ENCODE measurements around the gene ANTKMT. TPM values are rescaled to one million over a fixed set of nuclear protein-coding genes. Genes with fewer than 3 reads are reported as not detected.

Gene ANTKMT
- total RNA-seq, 1 donor from 2014 or later, result 22.6 TPM

- peaks cover 5% of the 10 kb centered on the region for H3K4me1 ChIP-seq (ENCODE audit: insufficient read depth, low read length)
- H3K9ac ChIP-seq (ENCODE audit: low read length), result no peak overlapping the region
- H3K36me3 Mint-ChIP-seq (ENCODE audit: low read depth, unreplicated experiment), result no peaks in the 10 kb centered on the region
- peaks cover 12% of the 10 kb centered on the region for H3K27me3 ChIP-seq (ENCODE audit: insufficient read depth, low read length)
- H3K4me3 ChIP-seq (ENCODE audit: insufficient read depth, low read depth, low read length), result no peak overlapping the region
- DNase-seq (ENCODE audit: low read depth) (no peak), FAIRE-seq (no peak)
- H2AFZ ChIP-seq (ENCODE audit: low read depth, low read length), result no peak overlapping the region
- no peaks in the 10 kb centered on the region for H3K9me3 Mint-ChIP-seq (ENCODE audit: unreplicated experiment)
- peaks cover 2% of the 10 kb centered on the region for H3K4me1 Mint-ChIP-seq (ENCODE audit: low read depth, unreplicated experiment)
- H3K9me3 ChIP-seq (ENCODE audit: insufficient read depth, low read depth, low read length), result no peaks in the 10 kb centered on the region
- H3K79me2 ChIP-seq (ENCODE audit: insufficient read depth, low read length), result peaks cover 14% of the 10 kb centered on the region
- TF ChIP-seq CTCF (IDR thresholded peaks at IDR 0.05; ENCODE audit: insufficient read depth, low read depth, low read length), result no peak
- TF ChIP-seq EZH2 (IDR thresholded peaks at IDR 0.05; ENCODE audit: insufficient read depth, low read length), result peak; percentile 72
- H3K27me3 Mint-ChIP-seq (ENCODE audit: low read depth, unreplicated experiment), result peaks cover 32% of the 10 kb centered on the region
- H4K20me1 ChIP-seq (ENCODE audit: insufficient read depth, low read length), result no peaks in the 10 kb centered on the region
- no peak overlapping the region for H3K27ac ChIP-seq (ENCODE audit: low read depth, low read length)
- H3K4me2 ChIP-seq (ENCODE audit: low read length), result no peak overlapping the region
- H3K36me3 ChIP-seq (ENCODE audit: insufficient read depth, low read length), result no peaks in the 10 kb centered on the region
- H3K4me3 Mint-ChIP-seq (ENCODE audit: unreplicated experiment), result no peak overlapping the region
- no peak overlapping the region for H3K27ac Mint-ChIP-seq (ENCODE audit: unreplicated experiment)
These were observed 27.6 kb upstream of the ANTKMT start for GRCh38 chr16:693364-693763.

GRCh38 chr16:693766-694165, 27.2 kb upstream of the ANTKMT start:
- Mint-ChIP-seq H3K27ac (ENCODE audit: unreplicated experiment) (no peak overlapping the region), H3K27me3 (ENCODE audit: low read depth, unreplicated experiment) (peaks cover 34% of the 10 kb centered on the region), H3K36me3 (ENCODE audit: low read depth, unreplicated experiment) (no peaks in the 10 kb centered on the region), H3K9me3 (ENCODE audit: unreplicated experiment) (no peaks in the 10 kb centered on the region), H3K4me1 (ENCODE audit: low read depth, unreplicated experiment) (peaks cover 2% of the 10 kb centered on the region), H3K4me3 (ENCODE audit: unreplicated experiment) (no peak overlapping the region)
- Histone ChIP-seq H3K27me3 (ENCODE audit: insufficient read depth, low read length) (peaks cover 13% of the 10 kb centered on the region), H2AFZ (ENCODE audit: low read depth, low read length) (no peak overlapping the region), H4K20me1 (ENCODE audit: insufficient read depth, low read length) (no peaks in the 10 kb centered on the region), H3K9me3 (ENCODE audit: insufficient read depth, low read depth, low read length) (no peaks in the 10 kb centered on the region), H3K9ac (ENCODE audit: low read length) (no peak overlapping the region), H3K79me2 (ENCODE audit: insufficient read depth, low read length) (peaks cover 12% of the 10 kb centered on the region), H3K4me1 (ENCODE audit: insufficient read depth, low read length) (peaks cover 5% of the 10 kb centered on the region), H3K4me3 (ENCODE audit: insufficient read depth, low read depth, low read length) (no peak overlapping the region), H3K36me3 (ENCODE audit: insufficient read depth, low read length) (no peaks in the 10 kb centered on the region), H3K4me2 (ENCODE audit: low read length) (no peak overlapping the region), H3K27ac (ENCODE audit: low read depth, low read length) (no peak overlapping the region)
- TF ChIP-seq CTCF (IDR thresholded peaks at IDR 0.05; ENCODE audit: insufficient read depth, low read depth, low read length) (no peak), EZH2 (IDR thresholded peaks at IDR 0.05; ENCODE audit: insufficient read depth, low read length) (peak; percentile 1)
- FAIRE-seq (no peak), DNase-seq (ENCODE audit: low read depth) (no peak)

- Mint-ChIP-seq H3K4me1 (ENCODE audit: low read depth, unreplicated experiment) (peaks cover 2% of the 10 kb centered on the region), H3K4me3 (ENCODE audit: unreplicated experiment) (no peak overlapping the region), H3K9me3 (ENCODE audit: unreplicated experiment) (no peaks in the 10 kb centered on the region), H3K27me3 (ENCODE audit: low read depth, unreplicated experiment) (peaks cover 37% of the 10 kb centered on the region), H3K36me3 (ENCODE audit: low read depth, unreplicated experiment) (no peaks in the 10 kb centered on the region), H3K27ac (ENCODE audit: unreplicated experiment) (no peak overlapping the region)
- no peak overlapping the region for H2AFZ ChIP-seq (ENCODE audit: low read depth, low read length)
- H3K9me3 ChIP-seq (ENCODE audit: insufficient read depth, low read depth, low read length), result no peaks in the 10 kb centered on the region
- FAIRE-seq, result no peak
- H3K4me3 ChIP-seq (ENCODE audit: insufficient read depth, low read depth, low read length), result no peak overlapping the region
- DNase-seq (ENCODE audit: low read depth), result no peak
- H3K27me3 ChIP-seq (ENCODE audit: insufficient read depth, low read length), result peaks cover 13% of the 10 kb centered on the region
- no peak overlapping the region for H3K9ac ChIP-seq (ENCODE audit: low read length)
- TF ChIP-seq CTCF (IDR thresholded peaks at IDR 0.05; ENCODE audit: insufficient read depth, low read depth, low read length) (no peak), EZH2 (IDR thresholded peaks at IDR 0.05; ENCODE audit: insufficient read depth, low read length) (peak; percentile 81)
- no peak overlapping the region for H3K4me2 ChIP-seq (ENCODE audit: low read length)
- no peaks in the 10 kb centered on the region for H3K36me3 ChIP-seq (ENCODE audit: insufficient read depth, low read length)
- H3K4me1 ChIP-seq (ENCODE audit: insufficient read depth, low read length), result peaks cover 5% of the 10 kb centered on the region
- H3K79me2 ChIP-seq (ENCODE audit: insufficient read depth, low read length), result peaks cover 6% of the 10 kb centered on the region
- H4K20me1 ChIP-seq (ENCODE audit: insufficient read depth, low read length), result no peaks in the 10 kb centered on the region
- no peak overlapping the region for H3K27ac ChIP-seq (ENCODE audit: low read depth, low read length)
These were observed 26.6 kb upstream of the ANTKMT start for GRCh38 chr16:694187-694862.

Data from astrocyte (in vitro differentiated cells and primary cell).